ENCODE results near the gene EIF2D. TPM values are rescaled to one million over a fixed set of nuclear protein-coding genes. Genes with fewer than 3 reads are reported as not detected.

EIF2D gene
- total RNA-seq, 2 experiments from 2014 or later = 97.9 to 100 TPM

- ChIA-PET CTCF (interaction anchor here (1.7 kb wide), 1 partner anchor 16 kb away, joined by 6 read pairs; the partner anchor contains the start of gene EIF2D), POLR2A (interaction anchor here (1.1 kb wide), 1 partner anchor 105 kb away, joined by 3 read pairs; no protein-coding TSS in a partner anchor)
Observed at GRCh38 chr1:206595581-206596318, 16.5 kb downstream of the EIF2D start.

GRCh38 chr1:206593351-206593925 is 18.8 kb downstream of the EIF2D start:
- CTCF ChIA-PET = interaction anchor here (0.6 to 2.2 kb wide), 7 partner anchors 16 to 338 kb away, joined by 3 to 10 read pairs (median 4); partner anchors contain the start of gene EIF2D
- POLR2A ChIA-PET = interaction anchor here (2.3 kb wide), 1 partner anchor 41 kb away, joined by 5 read pairs; no protein-coding TSS in a partner anchor

- POLR2A ChIA-PET = interaction anchor here (0.7 to 2.3 kb wide), 3 partner anchors 13 to 72 kb away, joined by 3 to 5 read pairs (median 4); no protein-coding TSS in a partner anchor
- CTCF ChIA-PET = interaction anchor here (0.6 to 2.2 kb wide), 15 partner anchors 8 to 112 kb away, joined by 3 to 11 read pairs (median 3); partner anchors contain the start of gene DYRK3
Observed at GRCh38 chr1:206591696-206592095, 20.6 kb downstream of the EIF2D start.

- ChIA-PET CTCF (interaction anchor here (0.6 to 2.2 kb wide), 12 partner anchors 10 to 112 kb away, joined by 3 to 11 read pairs (median 3); partner anchors contain the start of gene DYRK3), POLR2A (interaction anchor here (0.7 to 2.3 kb wide), 3 partner anchors 13 to 73 kb away, joined by 3 to 5 read pairs (median 4); no protein-coding TSS in a partner anchor)
Observed at GRCh38 chr1:206591226-206591625, 21.0 kb downstream of the EIF2D start.

- POLR2A ChIA-PET = interaction anchor here (1.4 kb wide), 1 partner anchor 12 kb away, joined by 3 read pairs; no protein-coding TSS in a partner anchor
Observed at GRCh38 chr1:206590025-206590758, 22.1 kb downstream of the EIF2D start.

GRCh38 chr1:206589206-206589605 is 23.1 kb downstream of the EIF2D start:
- ChIA-PET CTCF (interaction anchor here (1.3 to 19.2 kb wide), 5 partner anchors 9 to 99 kb away, joined by 5 to 417 read pairs (median 8); no protein-coding TSS in a partner anchor), POLR2A (interaction anchor here (0.8 to 1.2 kb wide), 3 partner anchors 9 to 43 kb away, joined by 3 read pairs; no protein-coding TSS in a partner anchor)

More at GRCh38 chr1:206590025-206590758, 22.1 kb downstream of the EIF2D start:
- CTCF ChIA-PET = interaction anchor here (1.6 to 19.2 kb wide), 3 partner anchors 10 to 45 kb away, joined by 6 to 417 read pairs (median 12); no protein-coding TSS in a partner anchor

GRCh38 chr1:206588492-206588891 is 23.8 kb downstream of the EIF2D start:
- ChIA-PET POLR2A (interaction anchor here (1.2 kb wide), 1 partner anchor 37 kb away, joined by 3 read pairs; no protein-coding TSS in a partner anchor), CTCF (interaction anchor here (1.3 to 19.2 kb wide), 5 partner anchors 8 to 99 kb away, joined by 5 to 417 read pairs (median 8); no protein-coding TSS in a partner anchor)

- ChIA-PET CTCF (interaction anchor here (1.0 to 19.2 kb wide), 6 partner anchors 28 to 98 kb away, joined by 3 to 417 read pairs (median 6); no protein-coding TSS in a partner anchor), POLR2A (interaction anchor here (1.2 kb wide), 1 partner anchor 25 kb away, joined by 3 read pairs; no protein-coding TSS in a partner anchor)
Observed at GRCh38 chr1:206587904-206588303, 24.4 kb downstream of the EIF2D start.

GRCh38 chr1:206586501-206587445 is 25.5 kb downstream of the EIF2D start:
- POLR2A ChIA-PET = interaction anchor here (1.2 kb wide), 1 partner anchor 24 kb away, joined by 3 read pairs; no protein-coding TSS in a partner anchor
- CTCF ChIA-PET = interaction anchor here (0.7 to 19.2 kb wide), 11 partner anchors 11 to 125 kb away, joined by 3 to 417 read pairs (median 4); partner anchors contain the start of gene EIF2D

GRCh38 chr1:206584683-206585082 is 27.6 kb downstream of the EIF2D start:
- ChIA-PET CTCF (interaction anchor here (1.3 to 19.2 kb wide), 6 partner anchors 25 to 105 kb away, joined by 4 to 417 read pairs (median 16); no protein-coding TSS in a partner anchor), POLR2A (interaction anchor here (1.2 kb wide), 1 partner anchor 29 kb away, joined by 3 read pairs; no protein-coding TSS in a partner anchor)

GRCh38 chr1:206583707-206584648 is 28.3 kb downstream of the EIF2D start:
- POLR2A ChIA-PET = interaction anchor here (0.7 to 2.0 kb wide), 7 partner anchors 18 to 39 kb away, joined by 3 to 9 read pairs (median 3); no protein-coding TSS in a partner anchor
- CTCF ChIA-PET = interaction anchor here (0.7 to 19.2 kb wide), 17 partner anchors 8 to 114 kb away, joined by 3 to 417 read pairs (median 5); partner anchors contain the start of gene IKBKE

- ChIA-PET POLR2A (interaction anchor here (0.7 to 2.0 kb wide), 8 partner anchors 17 to 38 kb away, joined by 3 to 9 read pairs (median 3); no protein-coding TSS in a partner anchor), CTCF (interaction anchor here (0.7 to 19.2 kb wide), 18 partner anchors 9 to 113 kb away, joined by 3 to 417 read pairs (median 5); partner anchors contain the start of genes EIF2D and IKBKE)
Observed at GRCh38 chr1:206582971-206583706, 29.1 kb downstream of the EIF2D start.

GRCh38 chr1:206582537-206582936 is 29.7 kb downstream of the EIF2D start:
- ChIA-PET POLR2A (interaction anchor here (0.7 to 2.0 kb wide), 3 partner anchors 20 to 27 kb away, joined by 3 to 9 read pairs (median 5); no protein-coding TSS in a partner anchor), CTCF (interaction anchor here (0.7 to 19.2 kb wide), 8 partner anchors 23 to 92 kb away, joined by 3 to 417 read pairs (median 6); partner anchors contain the start of gene EIF2D)

- CTCF ChIA-PET = interaction anchor here (0.8 to 19.2 kb wide), 5 partner anchors 22 to 116 kb away, joined by 4 to 417 read pairs (median 4); no protein-coding TSS in a partner anchor
- POLR2A ChIA-PET = interaction anchor here (0.7 to 10.1 kb wide), 4 partner anchors 8 to 204 kb away, joined by 3 to 253 read pairs (median 8); no protein-coding TSS in a partner anchor
Observed at GRCh38 chr1:206581571-206581981, 30.7 kb downstream of the EIF2D start.
